IPS-20b (cell line): Measurements from ENCODE around the gene ARPC2.

ENCODE experiments used
- H3K27ac ChIP-seq: one replicate; pipeline ENCODE4 v1.5.1; 2013; ENCODE audit warnings: low read length
- H3K27me3 ChIP-seq: 2 replicates; pipeline ENCODE4 v1.6.1; 2013; ENCODE audit warnings: mild to moderate bottlenecking, low read length, inconsistent platforms; ENCODE audit not compliant: insufficient read depth
- H3K36me3 ChIP-seq: 2 replicates; pipeline ENCODE4 v1.6.1; 2013; ENCODE audit warnings: low read depth, mild to moderate bottlenecking, inconsistent platforms, low read length, moderate library complexity; ENCODE audit not compliant: insufficient read depth
- H3K4me1 ChIP-seq: 2 replicates; pipeline ENCODE4 v1.6.1; 2013; ENCODE audit warnings: mild to moderate bottlenecking, control low read depth, inconsistent platforms, low read length, moderate library complexity; ENCODE audit not compliant: insufficient read depth
- H3K4me3 ChIP-seq: 2 replicates; pipeline ENCODE4 v1.5.1; 2013; ENCODE audit warnings: mild to moderate bottlenecking, low read length, inconsistent platforms
- H3K9ac ChIP-seq: 2 replicates; pipeline ENCODE4 v1.6.1; 2013; ENCODE audit warnings: low read depth, mild to moderate bottlenecking, inconsistent platforms, low read length, moderate library complexity
- H3K9me3 ChIP-seq: 2 replicates; pipeline ENCODE4 v1.6.1; 2013; ENCODE audit warnings: mild to moderate bottlenecking, low read depth, low read length, inconsistent platforms; ENCODE audit not compliant: insufficient read depth

Gene ARPC2

GRCh38 chr2:218234521-218234920 lies 17.5 kb downstream of the ARPC2 start:
- Histone ChIP-seq H3K27ac (no peak overlapping the region), H3K9me3 (no peaks in the 10 kb centered on the region), H3K9ac (no peak overlapping the region), H3K36me3 (peaks cover 98% of the 10 kb centered on the region), H3K27me3 (no peaks in the 10 kb centered on the region), H3K4me1 (no peaks in the 10 kb centered on the region), H3K4me3 (no peak overlapping the region)

- Histone ChIP-seq H3K27ac (no peak overlapping the region), H3K4me1 (no peaks in the 10 kb centered on the region), H3K9ac (no peak overlapping the region), H3K36me3 (peaks cover 98% of the 10 kb centered on the region), H3K9me3 (no peaks in the 10 kb centered on the region), H3K27me3 (no peaks in the 10 kb centered on the region), H3K4me3 (no peak overlapping the region)
Measured at GRCh38 chr2:218235017-218235416, 18.0 kb downstream of the ARPC2 start.

GRCh38 chr2:218236829-218237228 lies 19.8 kb downstream of the ARPC2 start:
- Histone ChIP-seq H3K27ac (no peak overlapping the region), H3K27me3 (no peaks in the 10 kb centered on the region), H3K36me3 (peaks cover 97% of the 10 kb centered on the region), H3K4me3 (no peak overlapping the region), H3K9me3 (no peaks in the 10 kb centered on the region), H3K9ac (no peak overlapping the region), H3K4me1 (no peaks in the 10 kb centered on the region)

- H3K27me3 ChIP-seq = no peaks in the 10 kb centered on the region
- no peaks in the 10 kb centered on the region for H3K9me3 ChIP-seq
- H3K4me1 ChIP-seq = no peaks in the 10 kb centered on the region
- H3K4me3 ChIP-seq = no peak overlapping the region
- no peak overlapping the region for H3K27ac ChIP-seq
- no peak overlapping the region for H3K9ac ChIP-seq
- peaks cover 99% of the 10 kb centered on the region for H3K36me3 ChIP-seq
Measured at GRCh38 chr2:218238887-218239286, 21.9 kb downstream of the ARPC2 start.

GRCh38 chr2:218244204-218244603 lies 27.2 kb downstream of the ARPC2 start:
- Histone ChIP-seq H3K36me3 (peaks cover 98% of the 10 kb centered on the region), H3K9me3 (no peaks in the 10 kb centered on the region), H3K27ac (no peak overlapping the region), H3K4me1 (no peaks in the 10 kb centered on the region), H3K9ac (no peak overlapping the region), H3K27me3 (no peaks in the 10 kb centered on the region), H3K4me3 (no peak overlapping the region)

GRCh38 chr2:218244665-218245064 lies 27.7 kb downstream of the ARPC2 start:
- Histone ChIP-seq H3K27ac (no peak overlapping the region), H3K36me3 (peaks cover 98% of the 10 kb centered on the region), H3K9ac (no peak overlapping the region), H3K4me1 (no peaks in the 10 kb centered on the region), H3K27me3 (no peaks in the 10 kb centered on the region), H3K9me3 (no peaks in the 10 kb centered on the region), H3K4me3 (no peak overlapping the region)

- H3K4me3 ChIP-seq = no peak overlapping the region
- H3K9me3 ChIP-seq = no peaks in the 10 kb centered on the region
- H3K9ac ChIP-seq = no peak overlapping the region
- no peaks in the 10 kb centered on the region for H3K4me1 ChIP-seq
- peaks cover 98% of the 10 kb centered on the region for H3K36me3 ChIP-seq
- H3K27ac ChIP-seq = no peak overlapping the region
- no peaks in the 10 kb centered on the region for H3K27me3 ChIP-seq
Measured at GRCh38 chr2:218245214-218245613, 28.2 kb downstream of the ARPC2 start.

- H3K4me3 ChIP-seq = no peak overlapping the region
- no peaks in the 10 kb centered on the region for H3K4me1 ChIP-seq
- no peak overlapping the region for H3K9ac ChIP-seq
- H3K27ac ChIP-seq = no peak overlapping the region
- H3K9me3 ChIP-seq = no peaks in the 10 kb centered on the region
- H3K27me3 ChIP-seq = no peaks in the 10 kb centered on the region
- H3K36me3 ChIP-seq = peaks cover 99% of the 10 kb centered on the region
Measured at GRCh38 chr2:218249691-218250090, 32.7 kb downstream of the ARPC2 start.

- Histone ChIP-seq H3K27ac (no peak overlapping the region), H3K36me3 (peaks cover 91% of the 10 kb centered on the region), H3K9me3 (no peaks in the 10 kb centered on the region), H3K4me1 (no peaks in the 10 kb centered on the region), H3K27me3 (no peaks in the 10 kb centered on the region), H3K9ac (no peak overlapping the region), H3K4me3 (no peak overlapping the region)
Measured at GRCh38 chr2:218252509-218253231, 35.7 kb downstream of the ARPC2 start.

- Histone ChIP-seq H3K4me3 (no peak overlapping the region), H3K9ac (no peak overlapping the region), H3K9me3 (no peaks in the 10 kb centered on the region), H3K27ac (no peak overlapping the region), H3K36me3 (peaks cover 85% of the 10 kb centered on the region), H3K4me1 (no peaks in the 10 kb centered on the region), H3K27me3 (no peaks in the 10 kb centered on the region)
Measured at GRCh38 chr2:218253232-218253625, 36.2 kb downstream of the ARPC2 start.

- Histone ChIP-seq H3K4me1 (0 out of 2 replicates have a peak, but pooled peaks cover 4% of the 10 kb centered on the region), H3K9me3 (no peaks in the 10 kb centered on the region), H3K4me3 (no peak overlapping the region), H3K27ac (no peak overlapping the region), H3K36me3 (peaks cover 63% of the 10 kb centered on the region), H3K9ac (no peak overlapping the region), H3K27me3 (no peaks in the 10 kb centered on the region)
Measured at GRCh38 chr2:218255446-218255845, 38.5 kb downstream of the ARPC2 start.

- no peaks in the 10 kb centered on the region for H3K9me3 ChIP-seq
- no peak overlapping the region for H3K27ac ChIP-seq
- H3K36me3 ChIP-seq = peaks cover 50% of the 10 kb centered on the region
- no peaks in the 10 kb centered on the region for H3K27me3 ChIP-seq
- peaks cover 14% of the 10 kb centered on the region for H3K4me1 ChIP-seq
- no peak overlapping the region for H3K9ac ChIP-seq
- H3K4me3 ChIP-seq = no peak overlapping the region
Measured at GRCh38 chr2:218256612-218257350, 39.8 kb downstream of the ARPC2 start.
